Measurements from ENCODE around the gene SETD5.

Gene SETD5

GRCh38 chr3:9362731-9363530 is 34.5 kb upstream of the SETD5 start, which contains the start of gene THUMPD3:
Gene THUMPD3 (plus strand): TSS chr3:9363054. CDS start chr3:9365069, 2,015 bp downstream.
- TF ChIP-seq CTCF (IDR thresholded peaks at IDR 0.05; ENCODE audit: insufficient read depth, low read depth, low read length, missing control alignments): no peak
- peak within 1 kb of the TSS; percentile 57 for H3K4me3 ChIP-seq (ENCODE audit: low read depth, low read length)
- DNase-seq (ENCODE audit: low read depth): peak; percentile 96

- no peak for DNase-seq (ENCODE audit: low read depth)
- TF ChIP-seq CTCF (IDR thresholded peaks at IDR 0.05; ENCODE audit: insufficient read depth, low read depth, low read length, missing control alignments): no peak
- H3K4me3 ChIP-seq (ENCODE audit: low read depth, low read length): no peak overlapping the region
Observed at GRCh38 chr3:9369508-9369907, 27.9 kb upstream of the SETD5 start.

GRCh38 chr3:9373465-9373864 is 23.9 kb upstream of the SETD5 start:
- no peak overlapping the region for H3K4me3 ChIP-seq (ENCODE audit: low read depth, low read length)
- DNase-seq (ENCODE audit: low read depth): no peak
- no peak for TF ChIP-seq CTCF (IDR thresholded peaks at IDR 0.05; ENCODE audit: insufficient read depth, low read depth, low read length, missing control alignments)

- no peak for TF ChIP-seq CTCF (IDR thresholded peaks at IDR 0.05; ENCODE audit: insufficient read depth, low read depth, low read length, missing control alignments)
- no peak for DNase-seq (ENCODE audit: low read depth)
- no peak overlapping the region for H3K4me3 ChIP-seq (ENCODE audit: low read depth, low read length)
Observed at GRCh38 chr3:9377981-9378380, 19.4 kb upstream of the SETD5 start.

GRCh38 chr3:9379327-9379726 is 18.1 kb upstream of the SETD5 start:
- no peak for TF ChIP-seq CTCF (IDR thresholded peaks at IDR 0.05; ENCODE audit: insufficient read depth, low read depth, low read length, missing control alignments)

GRCh38 chr3:9380014-9380413 is 17.4 kb upstream of the SETD5 start:
- DNase-seq (ENCODE audit: low read depth): no peak
- no peak for TF ChIP-seq CTCF (IDR thresholded peaks at IDR 0.05; ENCODE audit: insufficient read depth, low read depth, low read length, missing control alignments)
- H3K4me3 ChIP-seq (ENCODE audit: low read depth, low read length): no peak overlapping the region

More at GRCh38 chr3:9379327-9379726, 18.1 kb upstream of the SETD5 start:
- no peak for DNase-seq (ENCODE audit: low read depth)
- H3K4me3 ChIP-seq (ENCODE audit: low read depth, low read length): no peak overlapping the region
